ENCODE measurements around the gene C17orf100.
A peak's percentile ranks its signal among the peaks of the same experiment; 100 is the strongest.
"Not testable (repeated sequence)": the region's sequence is repeated elsewhere in the genome, so short reads cannot be mapped to it uniquely, and the experiment has no call there.

C17orf100 gene

GRCh38 chr17:6660805-6661463 is 9.4 kb downstream of the C17orf100 start:
- Histone ChIP-seq H3K4me3 (replicated peaks; ENCODE audit: low read depth, low read length) (peak overlapping the region; percentile 41), H3K36me3 (ENCODE audit: control insufficient read depth, insufficient read depth, low read length) (no peaks in the 10 kb centered on the region), H3K27me3 (replicated peaks; ENCODE audit: control insufficient read depth, insufficient read depth, low read length) (no peaks in the 10 kb centered on the region)
- DNase-seq (ENCODE audit: extremely low read depth, insufficient read length): peak; percentile 39
- TF ChIP-seq CTCF (IDR thresholded peaks at IDR 0.05; ENCODE audit: insufficient read depth, low read length, poor library complexity, severe bottlenecking): no peak

- Histone ChIP-seq H3K36me3 (ENCODE audit: control insufficient read depth, insufficient read depth, low read length) (no peaks in the 10 kb centered on the region), H3K27me3 (replicated peaks; ENCODE audit: control insufficient read depth, insufficient read depth, low read length) (no peaks in the 10 kb centered on the region), H3K4me3 (replicated peaks; ENCODE audit: low read depth, low read length) (no peak overlapping the region)
- TF ChIP-seq CTCF (IDR thresholded peaks at IDR 0.05; ENCODE audit: insufficient read depth, low read length, poor library complexity, severe bottlenecking): no peak
- no peak for DNase-seq (ENCODE audit: extremely low read depth, insufficient read length)
These were observed 9.9 kb downstream of the C17orf100 start for GRCh38 chr17:6661464-6661848.

GRCh38 chr17:6663200-6663599 is 11.6 kb downstream of the C17orf100 start:
- not testable (repeated sequence) for H3K27me3 ChIP-seq (replicated peaks; ENCODE audit: control insufficient read depth, insufficient read depth, low read length); DNase-seq (ENCODE audit: extremely low read depth, insufficient read length); H3K4me3 ChIP-seq (replicated peaks; ENCODE audit: low read depth, low read length); H3K36me3 ChIP-seq (ENCODE audit: control insufficient read depth, insufficient read depth, low read length)

- Histone ChIP-seq H3K36me3 (ENCODE audit: control insufficient read depth, insufficient read depth, low read length) (no peaks in the 10 kb centered on the region), H3K4me3 (replicated peaks; ENCODE audit: low read depth, low read length) (no peak overlapping the region), H3K27me3 (replicated peaks; ENCODE audit: control insufficient read depth, insufficient read depth, low read length) (no peaks in the 10 kb centered on the region)
- peak; percentile 91 for TF ChIP-seq CTCF (IDR thresholded peaks at IDR 0.05; ENCODE audit: insufficient read depth, low read length, poor library complexity, severe bottlenecking)
- peak; percentile 31 for DNase-seq (ENCODE audit: extremely low read depth, insufficient read length)
These were observed 14.5 kb downstream of the C17orf100 start for GRCh38 chr17:6666077-6666521.

GRCh38 chr17:6666557-6666956 is 15.0 kb downstream of the C17orf100 start:
- no peak for DNase-seq (ENCODE audit: extremely low read depth, insufficient read length)
- Histone ChIP-seq H3K27me3 (replicated peaks; ENCODE audit: control insufficient read depth, insufficient read depth, low read length) (no peaks in the 10 kb centered on the region), H3K36me3 (ENCODE audit: control insufficient read depth, insufficient read depth, low read length) (no peaks in the 10 kb centered on the region), H3K4me3 (replicated peaks; ENCODE audit: low read depth, low read length) (no peak overlapping the region)
- no peak for TF ChIP-seq CTCF (IDR thresholded peaks at IDR 0.05; ENCODE audit: insufficient read depth, low read length, poor library complexity, severe bottlenecking)

GRCh38 chr17:6667516-6667915 is 16.0 kb downstream of the C17orf100 start:
- no peaks in the 10 kb centered on the region for H3K27me3 ChIP-seq (replicated peaks; ENCODE audit: control insufficient read depth, insufficient read depth, low read length)
- H3K36me3 ChIP-seq (ENCODE audit: control insufficient read depth, insufficient read depth, low read length): no peaks in the 10 kb centered on the region
- no peak overlapping the region for H3K4me3 ChIP-seq (replicated peaks; ENCODE audit: low read depth, low read length)
- no peak for DNase-seq (ENCODE audit: extremely low read depth, insufficient read length)
- TF ChIP-seq CTCF (IDR thresholded peaks at IDR 0.05; ENCODE audit: insufficient read depth, low read length, poor library complexity, severe bottlenecking): no peak
